ENCODE measurements around the gene NABP1. TPM values are rescaled to one million over a fixed set of nuclear protein-coding genes. Genes with fewer than 3 reads are reported as not detected.
A peak's percentile ranks its signal among the peaks of the same experiment; 100 is the strongest.

NABP1 gene
- total and polyA plus RNA-seq, 4 donors: 3.6 to 35.5 (median 18.4) TPM

DNA sequence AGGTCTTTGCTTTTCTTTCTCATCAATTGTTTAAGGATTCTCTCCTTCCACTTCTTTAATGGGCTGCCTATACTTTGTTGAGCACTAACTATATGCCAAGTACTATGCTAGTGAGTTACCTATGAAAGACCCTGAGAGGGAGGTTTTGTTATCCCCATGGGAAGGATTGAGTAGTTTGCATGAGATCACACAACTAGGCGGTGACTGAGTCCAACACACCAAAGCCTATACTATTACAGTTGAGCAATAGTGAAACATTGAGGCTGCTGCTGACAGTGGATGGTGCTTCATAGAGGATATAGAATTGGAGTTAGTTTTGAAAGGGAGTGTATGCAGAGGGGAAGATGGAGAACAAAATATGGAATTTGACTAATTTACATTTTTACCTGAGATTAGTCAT lies 15.8 kb downstream of the NABP1 start:
- H3K27me3 ChIP-seq (ENCODE audit: control insufficient read depth in 4 of 4, insufficient read depth in 4 of 4, low read length in 3 of 4): no peaks in the 10 kb centered on the region
- no peak overlapping the region for H3K27ac ChIP-seq (ENCODE audit: low read depth in 1 of 2, low read length in 2 of 2)
- no peaks in the 10 kb centered on the region for H3K36me3 ChIP-seq (ENCODE audit: control insufficient read depth in 4 of 4, insufficient read depth in 3 of 4, low read depth in 1 of 4, low read length in 3 of 4)
- DNase-seq (ENCODE audit: low spot score): no peak
- H3K9ac ChIP-seq (ENCODE audit: low read depth in 1 of 2, low read length in 2 of 2): no peak overlapping the region
- TF ChIP-seq, protein P1, sequence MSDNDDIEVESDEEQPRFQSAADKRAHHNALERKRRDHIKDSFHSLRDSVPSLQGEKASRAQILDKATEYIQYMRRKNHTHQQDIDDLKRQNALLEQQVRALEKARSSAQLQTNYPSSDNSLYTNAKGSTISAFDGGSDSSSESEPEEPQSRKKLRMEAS (IDR thresholded peaks at IDR 0.05): no peak
- no peak for TF ChIP-seq SP1 (IDR thresholded peaks at IDR 0.05)
- no peak for TF ChIP-seq YY1 (IDR thresholded peaks at IDR 0.05)
- no peak for TF ChIP-seq TAF1 (conservative IDR thresholded peaks at IDR 0.05)
- no peak for TF ChIP-seq GABPA (IDR thresholded peaks at IDR 0.05 in 1 of 2, conservative IDR thresholded peaks at IDR 0.05 in 1 of 2)
- TF ChIP-seq JUND (IDR thresholded peaks at IDR 0.05): no peak
- no peak for TF ChIP-seq HNF4G (IDR thresholded peaks at IDR 0.05)
- no peak for TF ChIP-seq FOXA1 (IDR thresholded peaks at IDR 0.05)
- no peak for TF ChIP-seq EGR1 (IDR thresholded peaks at IDR 0.05; ENCODE audit: low read depth in 2 of 2)
- TF ChIP-seq, protein P2, sequence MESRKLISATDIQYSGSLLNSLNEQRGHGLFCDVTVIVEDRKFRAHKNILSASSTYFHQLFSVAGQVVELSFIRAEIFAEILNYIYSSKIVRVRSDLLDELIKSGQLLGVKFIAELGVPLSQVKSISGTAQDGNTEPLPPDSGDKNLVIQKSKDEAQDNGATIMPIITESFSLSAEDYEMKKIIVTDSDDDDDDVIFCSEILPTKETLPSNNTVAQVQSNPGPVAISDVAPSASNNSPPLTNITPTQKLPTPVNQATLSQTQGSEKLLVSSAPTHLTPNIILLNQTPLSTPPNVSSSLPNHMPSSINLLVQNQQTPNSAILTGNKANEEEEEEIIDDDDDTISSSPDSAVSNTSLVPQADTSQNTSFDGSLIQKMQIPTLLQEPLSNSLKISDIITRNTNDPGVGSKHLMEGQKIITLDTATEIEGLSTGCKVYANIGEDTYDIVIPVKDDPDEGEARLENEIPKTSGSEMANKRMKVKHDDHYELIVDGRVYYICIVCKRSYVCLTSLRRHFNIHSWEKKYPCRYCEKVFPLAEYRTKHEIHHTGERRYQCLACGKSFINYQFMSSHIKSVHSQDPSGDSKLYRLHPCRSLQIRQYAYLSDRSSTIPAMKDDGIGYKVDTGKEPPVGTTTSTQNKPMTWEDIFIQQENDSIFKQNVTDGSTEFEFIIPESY (IDR thresholded peaks at IDR 0.05): no peak
- no peak for TF ChIP-seq NR2F2 (IDR thresholded peaks at IDR 0.05)
- TF ChIP-seq, protein P3, sequence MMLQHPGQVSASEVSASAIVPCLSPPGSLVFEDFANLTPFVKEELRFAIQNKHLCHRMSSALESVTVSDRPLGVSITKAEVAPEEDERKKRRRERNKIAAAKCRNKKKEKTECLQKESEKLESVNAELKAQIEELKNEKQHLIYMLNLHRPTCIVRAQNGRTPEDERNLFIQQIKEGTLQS (IDR thresholded peaks at IDR 0.05): no peak
- TF ChIP-seq RXRA (IDR thresholded peaks at IDR 0.05): no peak
- H3K4me3 ChIP-seq (ENCODE audit: low read depth in 1 of 3, low read length in 3 of 3): no peak overlapping the region
- H3K4me1 ChIP-seq (ENCODE audit: control insufficient read depth in 4 of 4, insufficient read depth in 4 of 4, low read length in 3 of 4): peaks cover 1 to 18% (median 6%) of the 10 kb centered on the region in 4 donors
- 97% methylated on average over 1 of the region's 1 CpG for WGBS
- H3K9me3 ChIP-seq (ENCODE audit: control insufficient read depth in 4 of 4, low read length in 3 of 4): no peaks in the 10 kb centered on the region

DNA sequence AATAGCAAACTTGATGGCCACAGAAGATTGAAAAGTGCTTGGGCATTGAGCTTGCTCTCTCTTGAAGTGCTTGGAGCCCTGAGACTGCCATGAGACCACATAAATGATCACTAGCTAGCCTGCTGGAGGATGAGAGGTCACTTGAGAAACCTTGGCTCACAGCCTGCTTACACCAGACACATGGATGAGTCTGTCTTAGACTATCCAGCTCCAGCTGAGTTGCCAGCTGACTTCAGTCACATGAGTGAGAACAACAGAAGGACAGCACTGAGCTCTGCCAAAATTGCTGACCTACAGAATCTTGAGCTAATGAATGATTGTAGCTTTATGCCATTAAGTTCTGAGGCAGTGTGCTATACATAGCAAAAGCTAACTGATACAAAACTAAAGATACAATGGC lies 18.1 kb downstream of the NABP1 start:
- no peaks in the 10 kb centered on the region for H3K9me3 ChIP-seq (ENCODE audit: control insufficient read depth in 4 of 4, low read length in 3 of 4)
- no peak overlapping the region for H3K27ac ChIP-seq (ENCODE audit: low read depth in 1 of 2, low read length in 2 of 2)
- H3K27me3 ChIP-seq (ENCODE audit: control insufficient read depth in 4 of 4, insufficient read depth in 4 of 4, low read length in 3 of 4): no peaks in the 10 kb centered on the region
- H3K9ac ChIP-seq (ENCODE audit: low read depth in 1 of 2, low read length in 2 of 2): no peak overlapping the region
- H3K4me3 ChIP-seq (ENCODE audit: low read depth in 1 of 3, low read length in 3 of 3): no peak overlapping the region
- H3K4me1 ChIP-seq (ENCODE audit: control insufficient read depth in 4 of 4, insufficient read depth in 4 of 4, low read length in 3 of 4): peaks cover 0 to 4% (median 0%) of the 10 kb centered on the region in 4 donors
- H3K36me3 ChIP-seq (ENCODE audit: control insufficient read depth in 4 of 4, insufficient read depth in 3 of 4, low read depth in 1 of 4, low read length in 3 of 4): no peaks in the 10 kb centered on the region
- TF ChIP-seq, protein P1 (IDR thresholded peaks at IDR 0.05): no peak
- TF ChIP-seq EGR1 (IDR thresholded peaks at IDR 0.05; ENCODE audit: low read depth in 2 of 2) (no peak), FOXA1 (IDR thresholded peaks at IDR 0.05) (no peak), NR2F2 (IDR thresholded peaks at IDR 0.05) (peak; percentile 51)
- TF ChIP-seq, protein P4, sequence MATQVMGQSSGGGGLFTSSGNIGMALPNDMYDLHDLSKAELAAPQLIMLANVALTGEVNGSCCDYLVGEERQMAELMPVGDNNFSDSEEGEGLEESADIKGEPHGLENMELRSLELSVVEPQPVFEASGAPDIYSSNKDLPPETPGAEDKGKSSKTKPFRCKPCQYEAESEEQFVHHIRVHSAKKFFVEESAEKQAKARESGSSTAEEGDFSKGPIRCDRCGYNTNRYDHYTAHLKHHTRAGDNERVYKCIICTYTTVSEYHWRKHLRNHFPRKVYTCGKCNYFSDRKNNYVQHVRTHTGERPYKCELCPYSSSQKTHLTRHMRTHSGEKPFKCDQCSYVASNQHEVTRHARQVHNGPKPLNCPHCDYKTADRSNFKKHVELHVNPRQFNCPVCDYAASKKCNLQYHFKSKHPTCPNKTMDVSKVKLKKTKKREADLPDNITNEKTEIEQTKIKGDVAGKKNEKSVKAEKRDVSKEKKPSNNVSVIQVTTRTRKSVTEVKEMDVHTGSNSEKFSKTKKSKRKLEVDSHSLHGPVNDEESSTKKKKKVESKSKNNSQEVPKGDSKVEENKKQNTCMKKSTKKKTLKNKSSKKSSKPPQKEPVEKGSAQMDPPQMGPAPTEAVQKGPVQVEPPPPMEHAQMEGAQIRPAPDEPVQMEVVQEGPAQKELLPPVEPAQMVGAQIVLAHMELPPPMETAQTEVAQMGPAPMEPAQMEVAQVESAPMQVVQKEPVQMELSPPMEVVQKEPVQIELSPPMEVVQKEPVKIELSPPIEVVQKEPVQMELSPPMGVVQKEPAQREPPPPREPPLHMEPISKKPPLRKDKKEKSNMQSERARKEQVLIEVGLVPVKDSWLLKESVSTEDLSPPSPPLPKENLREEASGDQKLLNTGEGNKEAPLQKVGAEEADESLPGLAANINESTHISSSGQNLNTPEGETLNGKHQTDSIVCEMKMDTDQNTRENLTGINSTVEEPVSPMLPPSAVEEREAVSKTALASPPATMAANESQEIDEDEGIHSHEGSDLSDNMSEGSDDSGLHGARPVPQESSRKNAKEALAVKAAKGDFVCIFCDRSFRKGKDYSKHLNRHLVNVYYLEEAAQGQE (IDR thresholded peaks at IDR 0.05): no peak
- DNase-seq (ENCODE audit: low spot score): no peak
